ENCODE data around the gene FBXO31. TPM values are rescaled to one million over a fixed set of nuclear protein-coding genes. Genes with fewer than 3 reads are reported as not detected.
"Not testable (repeated sequence)": the region's sequence is repeated elsewhere in the genome, so short reads cannot be mapped to it uniquely, and the experiment has no call there.

FBXO31 gene
- polyA plus RNA-seq, 3 donors: 24.0 to 25.9 (median 24.8) TPM

DNA sequence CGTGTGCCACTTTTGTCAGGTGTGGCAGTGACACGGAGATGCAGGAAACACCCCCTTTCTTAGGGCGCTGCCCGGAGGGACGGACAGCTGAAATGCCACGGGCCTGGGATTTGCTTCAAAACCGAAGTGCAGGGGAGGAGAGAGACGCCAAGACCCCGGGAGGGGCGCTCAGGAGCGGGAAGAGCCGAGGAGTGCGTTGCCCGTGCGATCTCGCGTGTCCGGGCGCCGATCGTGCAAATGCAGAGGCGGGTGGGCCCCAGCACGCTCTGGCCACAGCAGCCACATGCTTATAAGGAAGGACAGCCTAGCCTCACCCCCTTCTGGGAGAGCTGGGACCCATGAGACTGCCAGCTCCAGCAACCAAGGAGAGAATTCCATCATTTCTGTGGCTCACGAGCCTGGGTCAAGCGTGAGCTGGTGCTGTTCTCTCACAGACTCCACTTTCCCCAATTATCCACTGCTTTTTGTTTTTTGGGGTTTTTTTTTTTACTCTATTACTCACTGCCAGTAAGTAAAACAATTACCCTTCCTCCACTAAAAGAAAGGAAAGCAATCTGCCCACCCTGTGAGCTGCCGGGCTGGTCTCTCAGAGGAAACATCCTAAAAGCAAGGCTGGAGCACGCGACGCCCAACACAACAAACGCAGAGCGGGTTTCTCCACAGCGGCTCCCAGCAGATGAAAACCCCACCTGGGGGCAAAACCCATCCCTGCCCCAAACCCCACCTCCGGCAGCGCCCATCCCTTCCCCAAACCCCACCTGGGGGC lies 39.2 kb downstream of the FBXO31 start:
- no peak for DNase-seq

DNA sequence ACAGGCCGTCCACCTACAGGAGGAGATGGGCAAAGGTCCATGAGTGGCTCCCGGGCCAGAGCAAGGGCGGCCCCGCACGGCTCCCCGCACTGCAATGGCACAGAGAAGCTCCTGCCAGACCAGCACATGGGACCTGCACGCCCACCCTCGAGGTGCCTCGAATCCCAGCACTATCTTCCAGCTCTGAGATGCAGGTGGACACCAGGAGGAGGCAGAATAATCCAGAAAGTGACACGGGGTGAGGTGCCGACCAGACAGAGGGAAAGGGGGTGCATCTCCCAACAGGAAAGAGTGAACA lies 39.9 kb downstream of the FBXO31 start:
- no peak for DNase-seq

- no peak for DNase-seq
These were observed 40.4 kb downstream of the FBXO31 start for GRCh38 chr16:87342978-87343752.

DNA sequence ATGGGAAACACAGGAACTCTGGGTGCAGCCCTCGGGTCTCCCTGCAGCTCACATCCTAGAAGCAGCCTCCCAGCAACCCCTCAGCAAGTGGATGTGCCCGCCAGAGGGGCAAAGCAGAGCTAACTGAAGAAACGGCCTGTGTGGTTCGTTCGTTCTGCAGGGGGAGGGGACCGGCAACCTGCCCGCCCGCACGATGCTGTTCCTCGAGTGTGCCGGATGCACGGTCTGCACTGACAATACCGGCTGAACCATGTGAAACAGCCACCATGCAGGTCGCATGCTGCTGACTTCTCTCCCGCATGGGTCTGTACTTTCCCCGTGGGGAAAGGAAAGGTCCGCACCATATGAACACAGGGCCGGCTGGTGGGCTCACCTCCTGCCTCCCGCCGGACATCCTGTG lies 41.1 kb downstream of the FBXO31 start:
- no peak for DNase-seq

- DNase-seq: no peak
These were observed 43.4 kb downstream of the FBXO31 start for GRCh38 chr16:87340198-87340597.

DNA sequence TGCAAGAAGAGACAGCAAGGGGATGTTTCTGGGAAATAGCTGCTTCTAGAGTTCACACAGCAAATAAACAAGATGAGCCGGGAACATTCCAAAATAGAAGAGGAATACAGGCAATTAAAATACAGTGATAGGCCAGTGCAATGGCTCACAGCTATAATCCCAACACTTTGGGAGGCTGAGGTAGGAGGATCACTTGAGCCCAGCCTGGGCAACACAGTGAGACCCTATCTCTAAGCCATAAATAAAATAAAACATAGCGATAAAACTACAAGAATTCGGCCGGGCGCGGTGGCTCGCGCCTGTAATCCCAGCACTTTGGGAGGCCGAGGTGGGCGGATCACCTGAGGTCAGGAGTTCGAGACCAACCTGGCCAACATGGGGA lies 43.9 kb downstream of the FBXO31 start:
- DNase-seq: not testable (repeated sequence)

- DNase-seq: no peak
These were observed 44.4 kb downstream of the FBXO31 start for GRCh38 chr16:87339086-87339723.

DNA sequence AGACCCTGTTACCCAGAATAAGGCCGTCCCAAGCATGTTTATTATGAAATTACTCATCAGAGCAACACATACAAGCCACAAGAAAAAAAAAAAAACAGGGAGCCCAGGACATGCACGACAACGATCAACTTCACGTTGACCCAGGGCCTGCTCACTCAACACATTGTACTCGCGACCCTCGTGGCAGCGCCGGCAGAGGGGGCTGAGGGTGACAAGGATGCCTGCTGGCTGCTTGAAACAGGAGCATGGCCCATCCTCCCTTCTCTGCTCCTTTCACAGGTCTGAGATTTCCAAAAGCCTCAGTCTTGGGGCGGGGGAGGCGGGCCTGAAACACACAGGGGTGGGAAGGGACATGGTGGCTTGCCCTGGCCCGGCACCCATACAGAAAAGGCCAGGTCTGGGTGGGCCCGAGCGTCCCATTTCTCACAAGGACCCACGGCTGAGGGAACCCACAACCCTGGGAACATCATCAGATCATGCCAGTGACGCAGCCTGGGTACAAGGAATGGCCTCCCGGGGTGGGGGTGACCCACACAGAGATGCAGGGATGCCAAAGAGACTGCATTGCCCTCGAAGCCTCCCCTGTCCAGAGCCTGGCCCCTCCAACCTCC lies 45.3 kb downstream of the FBXO31 start:
- no peak for DNase-seq

DNA sequence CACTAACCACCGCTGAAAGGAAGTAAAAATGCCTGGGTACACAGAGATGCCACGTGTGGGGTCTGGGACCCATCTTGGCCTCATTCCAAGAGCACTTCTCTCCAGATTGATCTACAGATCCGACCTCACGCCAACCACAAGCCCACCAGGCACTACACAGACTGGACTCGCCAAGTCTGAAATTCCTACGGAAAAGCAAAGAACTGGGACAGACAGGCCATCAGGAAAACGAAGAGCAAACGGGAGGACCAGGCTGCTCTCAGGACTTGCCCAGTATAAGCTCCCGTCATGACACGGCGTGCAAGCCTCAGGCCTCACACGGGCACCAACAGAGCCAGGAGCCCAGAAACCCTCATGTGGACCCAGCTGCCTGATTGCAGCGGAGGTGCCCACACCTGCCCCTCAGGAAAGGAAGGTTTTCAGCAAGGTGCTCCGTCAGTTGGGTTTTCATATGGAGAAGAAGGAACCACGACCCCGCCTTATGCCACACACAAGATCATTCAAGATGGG lies 46.3 kb downstream of the FBXO31 start:
- no peak for DNase-seq

DNA sequence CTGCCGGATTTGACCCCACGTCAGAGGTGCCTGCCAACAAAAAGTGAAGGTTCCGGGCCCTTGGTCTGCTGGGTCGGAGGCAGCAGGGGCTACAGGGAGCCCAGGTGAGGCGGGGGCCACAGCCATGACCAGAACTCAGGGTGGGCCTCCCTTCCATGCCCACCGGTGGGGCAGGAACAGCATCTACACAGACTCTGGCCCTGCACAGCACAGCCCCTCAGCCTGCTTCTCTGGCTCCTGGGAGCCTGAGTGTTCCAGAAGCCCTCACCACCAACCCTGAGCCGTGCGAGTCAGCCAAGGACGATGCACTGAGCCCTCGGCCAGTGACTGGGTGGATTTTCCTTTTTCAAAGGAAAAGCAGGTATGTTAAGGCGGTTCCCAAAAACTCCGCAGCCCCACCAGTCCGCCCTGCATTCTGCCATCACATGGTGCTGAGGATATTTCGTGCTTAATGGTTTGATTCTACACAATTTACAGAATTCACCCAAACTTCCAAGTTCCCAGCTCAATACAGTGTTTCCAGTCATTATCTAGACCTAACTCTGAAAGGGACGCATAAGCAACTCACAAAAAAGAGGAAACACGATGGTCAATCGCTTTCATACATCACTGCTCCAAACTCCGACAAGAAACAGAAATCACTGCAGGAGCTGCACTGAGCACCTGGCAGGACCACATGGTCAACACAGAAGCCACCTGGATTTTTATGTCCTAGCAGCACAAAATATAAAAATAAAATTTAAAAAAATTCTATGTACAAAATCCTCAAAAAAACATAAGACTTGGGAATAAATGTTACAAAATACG lies 46.9 kb downstream of the FBXO31 start:
- DNase-seq: no peak

DNA sequence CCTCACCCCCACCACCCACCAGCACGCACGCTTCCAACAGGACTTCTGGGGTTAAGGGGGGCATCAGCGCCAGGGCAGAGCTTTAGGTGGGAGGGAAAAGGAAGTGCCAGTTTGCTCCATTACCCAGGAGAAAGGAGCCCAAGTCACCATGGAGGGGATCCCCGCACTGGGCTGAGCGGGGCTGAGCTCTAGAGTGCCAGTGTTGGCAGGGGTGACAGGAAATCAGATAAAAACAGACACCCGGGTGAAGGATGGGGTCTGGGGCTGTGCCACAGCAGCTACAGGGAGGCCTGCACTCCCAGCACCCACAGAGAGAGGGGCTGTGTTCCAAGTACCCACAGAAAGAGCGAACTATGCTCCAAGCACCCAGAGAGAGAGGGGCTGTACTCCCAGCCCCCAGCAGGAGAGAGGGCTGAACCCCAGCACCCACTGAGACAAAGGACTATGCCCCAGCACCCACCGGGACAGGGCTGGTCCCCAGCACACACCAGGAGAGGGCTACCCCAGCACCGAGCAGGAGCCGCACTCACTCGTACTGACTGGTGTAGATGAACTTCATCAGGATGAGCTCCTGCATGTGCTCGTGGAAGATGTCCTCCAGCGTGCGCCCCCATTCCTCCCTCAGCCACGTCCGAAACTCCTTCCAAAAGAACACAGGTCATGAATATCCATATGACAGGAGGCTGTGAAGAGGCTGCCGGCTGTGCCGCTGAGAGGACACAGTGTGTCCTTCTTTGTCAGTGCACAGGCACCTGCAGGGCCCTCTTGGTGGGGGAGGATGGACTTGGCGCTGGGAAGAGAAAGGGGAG lies 47.7 kb downstream of the FBXO31 start:
- no peak for DNase-seq

DNA sequence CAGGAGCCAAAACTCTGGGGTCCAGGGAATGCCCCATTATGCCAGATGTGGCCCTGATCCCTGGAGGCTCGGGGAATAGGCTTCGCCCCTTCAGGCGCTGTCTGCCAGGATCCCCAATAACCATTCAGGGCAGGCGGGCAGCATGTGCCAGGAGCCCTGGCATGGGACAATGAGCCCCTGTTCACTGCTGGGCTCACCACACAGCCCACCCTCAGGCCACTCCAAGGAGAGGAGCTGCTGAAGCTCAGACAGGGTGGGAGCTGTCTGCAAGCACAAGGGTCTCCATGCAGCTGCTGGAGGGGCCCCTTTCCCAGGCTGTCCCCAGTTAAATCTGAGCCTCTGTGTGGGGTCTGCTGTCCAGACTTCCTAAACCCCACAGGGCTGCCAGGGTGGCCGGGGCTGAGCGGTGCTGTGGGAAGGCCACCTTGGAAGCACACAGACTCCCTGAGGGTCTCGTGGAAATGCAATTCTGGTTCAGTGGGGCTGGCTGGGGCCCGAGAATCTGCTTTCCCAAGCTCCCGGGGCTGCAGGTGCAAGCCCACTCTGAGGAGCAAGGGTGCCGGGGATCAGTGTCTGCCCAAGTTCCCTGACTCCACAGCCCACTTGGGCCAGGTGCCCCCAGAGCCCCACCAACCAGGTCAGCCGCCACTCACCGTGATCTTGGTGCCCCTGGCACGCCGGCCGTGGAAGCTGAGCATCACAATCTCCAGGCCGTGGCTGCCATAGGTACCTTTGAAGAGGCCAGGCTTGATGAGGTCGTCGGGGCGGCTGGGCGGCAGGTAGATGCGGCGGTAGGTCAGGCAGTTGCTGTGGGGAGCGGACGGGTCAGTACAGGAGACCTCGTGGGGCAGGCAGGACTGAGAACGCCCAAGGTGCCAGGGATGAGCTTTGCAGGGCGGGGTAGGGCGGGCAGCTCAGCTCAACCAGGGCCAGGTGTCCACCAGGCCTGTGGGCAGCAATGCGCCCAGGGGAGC lies 48.6 kb downstream of the FBXO31 start:
- no peak for DNase-seq

GRCh38 chr16:87333581-87334331 lies 49.8 kb downstream of the FBXO31 start:
- DNase-seq: no peak

GRCh38 chr16:87333101-87333500 lies 50.5 kb downstream of the FBXO31 start:
- no peak for DNase-seq

- no peak for DNase-seq
These were observed 51.4 kb downstream of the FBXO31 start for GRCh38 chr16:87332150-87332549.

- no peak for DNase-seq
These were observed 52.3 kb downstream of the FBXO31 start for GRCh38 chr16:87331241-87331801.

- no peak for DNase-seq
These were observed 52.9 kb downstream of the FBXO31 start for GRCh38 chr16:87330646-87331045.

DNA sequence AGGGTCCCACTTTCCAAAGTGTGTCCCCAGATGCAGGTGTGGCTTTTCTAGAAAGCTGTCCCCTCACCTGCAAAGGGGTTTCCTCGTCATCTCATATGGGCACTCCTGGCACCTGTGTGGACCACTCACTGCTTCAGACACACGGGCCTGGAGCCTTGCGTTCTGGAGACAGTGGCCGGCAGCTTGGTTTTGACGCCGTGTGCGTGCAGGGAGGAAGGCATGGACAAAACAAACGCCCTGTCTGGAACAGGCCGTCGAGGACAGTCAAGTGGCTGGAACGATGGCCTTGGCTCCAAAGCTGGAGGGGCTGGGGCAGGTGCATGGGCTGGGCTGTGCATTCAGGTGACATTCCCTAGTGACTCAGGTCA lies 53.3 kb downstream of the FBXO31 start:
- DNase-seq: no peak
